Right lobe of liver (tissue), 4 donors: ENCODE results near the gene PAPLN.

Experiments
- CTCF ChIP-seq, 4 donors: fragments of 200-600 bp in 3 of 4; fragments of 450-650 bp in 1 of 4; IDR thresholded peaks; one replicate each; pipeline versions ENCODE4 v1.5.1 to v1.8.0; 2016 to 2022; ENCODE audit warnings: antibody characterized with exemption in 4 of 4, mild to moderate bottlenecking in 2 of 4
- POLR2A ChIP-seq: fragments of 450-650 bp; IDR thresholded peaks from one replicate; pipeline ENCODE4 v1.6.1; 2017; ENCODE audit warnings: antibody characterized with exemption, mild to moderate bottlenecking
- donor health status: DM: no; HTN: no; CAD: no.
- donor health status: DM: no; HTN: no; CAD: no.
- donor health status: DM: no; HTN: yes; CAD: no.

- TF ChIP-seq CTCF (IDR thresholded peaks at IDR 0.05) (no peak), POLR2A (no peak)
These were observed 8.4 kb downstream of the PAPLN start for GRCh38 chr14:73245480-73246325.
